Caki2 (cell line): Measurements from ENCODE around the gene BICD1. TPM values are rescaled to one million over a fixed set of nuclear protein-coding genes. Genes with fewer than 3 reads are reported as not detected.

Source experiments
- DNase-seq: peaks from one replicate; pipeline ENCODE4 v3.0.0-alpha.2; 2015; ENCODE audit warnings: low read depth
- in situ Hi-C: cut with HindIII; loops from 2 replicates; pipeline ENCODE4 v1.10.0; 2016; ENCODE audit warnings: low sequenced_read_pairs, low pct_unique_long_range_greater_than_20kb, mixed read lengths
- total RNA-seq: library from RNA; depleted of rRNA; stranded (reverse); fragments of >200 nt; shearing (Covaris generic); gene quantifications from 2 replicates; pipeline ENCODE4 v1.2.3, GENCODE V29; 2014; ENCODE audit warnings: low replicate concordance

The BICD1 gene
- total RNA-seq, 1 experiment from 2014 or later: 11.1 TPM

- in situ Hi-C loops: no loop called here
- no peak for DNase-seq
These were observed 20.1 kb downstream of the BICD1 start for GRCh38 chr12:32126720-32127119.

GRCh38 chr12:32131666-32132065, 25.0 kb downstream of the BICD1 start:
- in situ Hi-C loops: no loop called here
- DNase-seq: no peak

GRCh38 chr12:32134101-32134888, 27.6 kb downstream of the BICD1 start:
- peak; percentile 71 for DNase-seq
- in situ Hi-C loops: no loop called here

- no peak for DNase-seq
- in situ Hi-C loops: no loop called here
These were observed 29.3 kb downstream of the BICD1 start for GRCh38 chr12:32135967-32136366.

GRCh38 chr12:32136404-32136803, 29.8 kb downstream of the BICD1 start:
- in situ Hi-C loops: no loop called here
- DNase-seq: no peak

GRCh38 chr12:32139064-32139421, 32.4 kb downstream of the BICD1 start:
- DNase-seq: no peak
- in situ Hi-C loops: no loop called here

- in situ Hi-C loops: no loop called here
- no peak for DNase-seq
These were observed 34.2 kb downstream of the BICD1 start for GRCh38 chr12:32140877-32141276.

- in situ Hi-C loops: no loop called here
- no peak for DNase-seq
These were observed 38.4 kb downstream of the BICD1 start for GRCh38 chr12:32145096-32145495.

GRCh38 chr12:32146074-32146873, 39.6 kb downstream of the BICD1 start:
- in situ Hi-C loops: no loop called here
- DNase-seq: no peak

- no peak for DNase-seq
- in situ Hi-C loops: no loop called here
These were observed 41.7 kb downstream of the BICD1 start for GRCh38 chr12:32148372-32148771.

GRCh38 chr12:32149489-32149888, 42.8 kb downstream of the BICD1 start:
- no peak for DNase-seq
- in situ Hi-C loops: no loop called here

- in situ Hi-C loops: no loop called here
- no peak for DNase-seq
These were observed 44.4 kb downstream of the BICD1 start for GRCh38 chr12:32151086-32151485.

- in situ Hi-C loops: no loop called here
- no peak for DNase-seq
These were observed 44.9 kb downstream of the BICD1 start for GRCh38 chr12:32151552-32151951.

GRCh38 chr12:32155041-32155440, 48.4 kb downstream of the BICD1 start:
- no peak for DNase-seq
- in situ Hi-C loops: no loop called here

GRCh38 chr12:32155961-32156529, 49.4 kb downstream of the BICD1 start:
- DNase-seq: no peak
- in situ Hi-C loops: no loop called here

- DNase-seq: no peak
- in situ Hi-C loops: no loop called here
These were observed 51.9 kb downstream of the BICD1 start for GRCh38 chr12:32158525-32158924.

GRCh38 chr12:32159381-32159780, 52.7 kb downstream of the BICD1 start:
- DNase-seq: no peak
- in situ Hi-C loops: no loop called here

- no peak for DNase-seq
- in situ Hi-C loops: no loop called here
These were observed 53.3 kb downstream of the BICD1 start for GRCh38 chr12:32159925-32160324.

- in situ Hi-C loops: no loop called here
- no peak for DNase-seq
These were observed 54.4 kb downstream of the BICD1 start for GRCh38 chr12:32161058-32161457.
